ENCODE data around the gene METTL1.

- TF ChIP-seq, protein P1, sequence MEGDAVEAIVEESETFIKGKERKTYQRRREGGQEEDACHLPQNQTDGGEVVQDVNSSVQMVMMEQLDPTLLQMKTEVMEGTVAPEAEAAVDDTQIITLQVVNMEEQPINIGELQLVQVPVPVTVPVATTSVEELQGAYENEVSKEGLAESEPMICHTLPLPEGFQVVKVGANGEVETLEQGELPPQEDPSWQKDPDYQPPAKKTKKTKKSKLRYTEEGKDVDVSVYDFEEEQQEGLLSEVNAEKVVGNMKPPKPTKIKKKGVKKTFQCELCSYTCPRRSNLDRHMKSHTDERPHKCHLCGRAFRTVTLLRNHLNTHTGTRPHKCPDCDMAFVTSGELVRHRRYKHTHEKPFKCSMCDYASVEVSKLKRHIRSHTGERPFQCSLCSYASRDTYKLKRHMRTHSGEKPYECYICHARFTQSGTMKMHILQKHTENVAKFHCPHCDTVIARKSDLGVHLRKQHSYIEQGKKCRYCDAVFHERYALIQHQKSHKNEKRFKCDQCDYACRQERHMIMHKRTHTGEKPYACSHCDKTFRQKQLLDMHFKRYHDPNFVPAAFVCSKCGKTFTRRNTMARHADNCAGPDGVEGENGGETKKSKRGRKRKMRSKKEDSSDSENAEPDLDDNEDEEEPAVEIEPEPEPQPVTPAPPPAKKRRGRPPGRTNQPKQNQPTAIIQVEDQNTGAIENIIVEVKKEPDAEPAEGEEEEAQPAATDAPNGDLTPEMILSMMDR (IDR thresholded peaks at IDR 0.05) = no peak
- TF ChIP-seq POLR2AphosphoS5 (IDR thresholded peaks at IDR 0.05) = no peak
Observed at GRCh38 chr12:57769594-57769993, 2.3 kb downstream of the METTL1 start.
